BJ (cell line): ENCODE data around the gene SIRT5. TPM values are rescaled to one million over a fixed set of nuclear protein-coding genes. Genes with fewer than 3 reads are reported as not detected.

Experiments used
- CTCF ChIA-PET: fragments of 350-600 bp; formaldehyde crosslinking; extraction: SDS; loops from one replicate; lab custom pipeline; 2021; ENCODE audit warnings: antibody characterized with exemption, inconsistent platforms; lab: Yijun Ruan, JAX
- POLR2A ChIA-PET: fragments of 300-600 bp; sonication (Branson Sonifier 250); formaldehyde crosslinking; extraction: SDS; loops from one replicate; lab custom pipeline; 2021; ENCODE audit warnings: antibody characterized with exemption; lab: Charles Lee
- DNase-seq: peaks from one replicate; pipeline ENCODE4 v3.0.0-alpha.2; 2011; ENCODE audit warnings: low read depth
- H3K27me3 ChIP-seq: 2 replicates; pipeline ENCODE4 v1.6.0; 2011; ENCODE audit warnings: low read length; ENCODE audit not compliant: control insufficient read depth, insufficient read depth
- H3K36me3 ChIP-seq: 2 replicates; pipeline ENCODE4 v1.5.1; 2011; ENCODE audit warnings: low read length; ENCODE audit not compliant: control insufficient read depth, insufficient read depth
- H3K4me3 ChIP-seq: 2 replicates; pipeline ENCODE4 v1.5.1; 2011; ENCODE audit warnings: low read depth, mild to moderate bottlenecking, control low read depth, low read length
- CTCF ChIP-seq: IDR thresholded peaks from 2 replicates; pipeline ENCODE4 v1.5.1; 2011; ENCODE audit warnings: low read depth, mild to moderate bottlenecking, control low read depth, inconsistent platforms, low read length, moderate library complexity; ENCODE audit not compliant: insufficient read depth
- polyA plus RNA-seq: library from polyadenylated mRNA; depleted of rRNA; stranded (reverse); fragments of >200 nt; gene quantifications from 2 replicates; pipeline ENCODE4 v1.2.3, GENCODE V29; 2011

The SIRT5 gene
- polyA plus RNA-seq, 1 experiment, result 4.6 TPM

DNA sequence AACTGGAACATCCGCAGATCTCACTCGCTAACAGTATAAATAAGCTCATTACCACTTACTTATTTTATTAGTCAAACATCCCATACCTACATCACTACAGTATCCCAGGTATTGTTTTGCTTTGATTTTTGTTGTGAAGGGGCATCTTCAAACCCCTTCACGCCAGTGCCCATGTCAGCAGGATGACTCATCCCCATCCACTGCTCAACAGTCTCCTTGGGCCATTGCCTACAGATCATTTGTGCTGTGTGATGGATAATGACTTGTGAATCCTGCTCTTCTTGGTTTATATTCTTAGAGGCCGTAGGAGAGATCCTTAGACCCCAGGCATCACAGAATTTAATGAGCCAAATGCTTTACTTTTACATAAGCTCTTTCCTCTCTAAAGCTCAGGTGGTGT lies 8.5 kb upstream of the SIRT5 start:
- TF ChIP-seq CTCF, result no peak
- Histone ChIP-seq H3K27me3 (peaks cover 4% of the 10 kb centered on the region), H3K4me3 (no peak overlapping the region), H3K36me3 (no peaks in the 10 kb centered on the region)
- no peak for DNase-seq
- ChIA-PET CTCF (interaction anchor here (0.7 to 1.4 kb wide), 2 partner anchors 9 to 10 kb away, joined by 3 read pairs; partner anchors contain the start of gene SIRT5), POLR2A (no interaction called here)

- CTCF ChIA-PET, result interaction anchor here (1.4 kb wide), 1 partner anchor 8 kb away, joined by 3 read pairs; the partner anchor contains the start of gene SIRT5
Measured at GRCh38 chr6:13566500-13566899, 7.9 kb upstream of the SIRT5 start.

GRCh38 chr6:13568970-13569369 lies 5.4 kb upstream of the SIRT5 start:
- Histone ChIP-seq H3K27me3 (peaks cover 3% of the 10 kb centered on the region), H3K4me3 (no peak overlapping the region), H3K36me3 (no peaks in the 10 kb centered on the region)
- DNase-seq, result no peak
- CTCF ChIA-PET, result interaction anchor here (0.6 to 1.6 kb wide), 3 partner anchors 10 to 237 kb away, joined by 3 to 4 read pairs (median 4); no protein-coding TSS in a partner anchor
- TF ChIP-seq CTCF, result no peak
- POLR2A ChIA-PET, result no interaction called here

More at GRCh38 chr6:13566500-13566899, 7.9 kb upstream of the SIRT5 start:
- TF ChIP-seq CTCF, result no peak
- Histone ChIP-seq H3K4me3 (no peak overlapping the region), H3K36me3 (no peaks in the 10 kb centered on the region), H3K27me3 (peaks cover 4% of the 10 kb centered on the region)
- no peak for DNase-seq
- POLR2A ChIA-PET, result no interaction called here

DNA sequence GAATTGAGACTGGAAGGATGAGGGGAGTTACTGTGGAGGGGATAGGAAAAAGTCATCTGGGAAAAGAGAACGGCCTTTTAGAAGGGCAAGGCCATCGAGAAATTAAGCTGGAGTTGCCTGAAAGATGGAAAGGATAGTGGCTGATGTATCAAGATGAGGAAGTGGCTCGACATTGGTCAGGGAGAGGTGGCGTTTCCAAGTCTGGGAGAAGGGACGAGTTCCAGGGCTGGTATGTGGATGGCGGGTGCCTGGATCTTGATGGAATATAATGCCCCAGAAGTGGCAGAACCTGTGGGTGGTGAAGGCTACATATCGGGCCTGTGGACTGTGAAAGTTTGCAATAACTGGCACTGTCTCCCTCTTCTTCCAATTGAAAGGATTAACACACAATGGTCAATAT lies 2.2 kb upstream of the SIRT5 start:
- ChIA-PET CTCF (interaction anchor here (1.1 to 2.2 kb wide), 2 partner anchors 10 to 12 kb away, joined by 3 to 11 read pairs; no protein-coding TSS in a partner anchor), POLR2A (no interaction called here)
- peaks cover 1% of the 10 kb centered on the region for H3K27me3 ChIP-seq
- no peak overlapping the region for H3K4me3 ChIP-seq
- no peaks in the 10 kb centered on the region for H3K36me3 ChIP-seq
- no peak for TF ChIP-seq CTCF
- no peak for DNase-seq

DNA sequence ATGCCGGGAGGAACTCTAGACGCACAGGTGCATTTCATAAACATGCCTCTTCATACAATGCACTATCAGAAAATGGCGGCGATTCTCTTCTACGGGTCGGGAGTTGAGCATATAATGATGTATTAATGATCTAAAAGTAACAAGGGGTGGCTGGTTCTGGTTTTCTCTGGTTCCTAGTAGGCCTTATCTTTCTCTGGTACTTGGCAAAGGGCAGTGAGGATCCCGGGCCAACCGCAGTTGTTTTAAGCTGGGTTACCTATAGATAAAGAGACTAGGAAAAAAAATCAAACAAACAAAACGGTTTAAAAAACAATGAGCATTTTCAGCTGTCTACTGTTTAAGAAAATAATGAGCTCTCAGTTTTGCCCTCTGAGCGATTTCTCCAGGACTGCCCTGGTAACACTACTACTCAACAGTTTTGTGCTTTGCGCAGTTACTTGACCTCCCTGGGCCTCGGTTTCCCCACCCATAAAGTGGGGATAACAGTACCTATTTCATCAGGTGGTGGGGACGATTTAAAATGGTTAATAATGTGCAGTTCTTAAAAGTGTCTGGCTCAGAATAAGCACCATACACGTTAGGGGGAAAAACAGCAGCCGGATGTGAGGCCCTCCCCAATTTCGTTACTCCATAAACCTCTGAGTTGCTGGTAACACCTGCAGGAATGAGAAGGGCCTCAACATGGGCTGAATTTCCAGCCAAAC lies 1.3 kb upstream of the SIRT5 start:
- DNase-seq, result no peak
- ChIA-PET CTCF (interaction anchor here (0.5 to 2.2 kb wide), 7 partner anchors 9 to 494 kb away, joined by 3 to 11 read pairs (median 3); no protein-coding TSS in a partner anchor), POLR2A (no interaction called here)
- Histone ChIP-seq H3K27me3 (peaks cover 1% of the 10 kb centered on the region), H3K4me3 (peak overlapping the region; percentile 90), H3K36me3 (no peaks in the 10 kb centered on the region)
- TF ChIP-seq CTCF, result no peak
